MV-4-11 (cell line): Measurements from ENCODE around the gene RPS2.

Experiments
- DNase-seq: peaks from one replicate; lab custom pipeline; 2025; lab: John Stamatoyannopoulos, UW

Gene RPS2

DNA sequence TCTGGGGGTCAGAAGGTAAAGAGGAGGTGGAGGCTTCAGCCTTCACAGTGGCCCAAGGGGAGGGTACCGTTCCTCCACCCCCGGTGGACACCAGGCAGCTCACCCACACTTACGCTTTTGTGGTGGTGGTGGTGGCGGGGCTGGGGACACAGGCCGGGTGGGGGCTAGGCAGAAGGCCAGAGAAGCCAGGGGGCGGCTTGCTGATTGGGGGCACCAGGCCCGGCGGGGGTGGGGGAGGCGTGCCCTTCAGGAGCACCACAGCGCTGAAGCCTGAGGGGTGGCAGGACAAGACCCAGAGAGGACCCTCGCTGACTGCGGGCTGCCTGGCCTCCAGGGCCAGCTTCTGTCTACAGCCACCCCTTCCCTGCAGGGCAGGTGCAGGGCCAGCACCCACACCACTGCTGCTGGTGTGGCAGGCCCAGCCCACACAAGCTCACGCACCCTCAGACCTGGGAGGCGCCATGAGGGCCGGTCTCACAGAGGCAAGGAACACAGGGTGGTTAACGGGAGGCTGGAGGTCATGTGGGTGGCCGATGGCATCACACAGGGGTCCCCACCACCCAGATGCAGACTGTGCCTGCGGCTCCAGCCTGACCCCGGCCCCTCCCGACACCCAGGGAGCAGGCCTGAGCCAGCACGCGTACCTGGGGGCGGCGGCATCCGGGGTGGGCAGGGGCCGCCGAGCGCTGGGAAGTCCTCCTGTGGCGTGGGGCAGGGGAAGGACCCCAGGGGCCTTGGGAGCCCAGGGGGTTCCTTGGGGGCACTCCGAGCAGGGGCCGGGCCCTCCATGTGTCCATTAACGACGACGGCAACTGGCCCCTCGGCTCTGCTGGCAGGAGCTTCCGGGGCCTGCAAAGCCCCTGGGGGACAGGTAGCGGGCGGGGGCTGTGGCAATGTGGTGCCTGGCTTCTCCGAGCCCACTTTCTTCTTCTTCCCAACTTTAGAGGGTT is 34.5 kb upstream of the RPS2 start:
- no peak for DNase-seq

DNA sequence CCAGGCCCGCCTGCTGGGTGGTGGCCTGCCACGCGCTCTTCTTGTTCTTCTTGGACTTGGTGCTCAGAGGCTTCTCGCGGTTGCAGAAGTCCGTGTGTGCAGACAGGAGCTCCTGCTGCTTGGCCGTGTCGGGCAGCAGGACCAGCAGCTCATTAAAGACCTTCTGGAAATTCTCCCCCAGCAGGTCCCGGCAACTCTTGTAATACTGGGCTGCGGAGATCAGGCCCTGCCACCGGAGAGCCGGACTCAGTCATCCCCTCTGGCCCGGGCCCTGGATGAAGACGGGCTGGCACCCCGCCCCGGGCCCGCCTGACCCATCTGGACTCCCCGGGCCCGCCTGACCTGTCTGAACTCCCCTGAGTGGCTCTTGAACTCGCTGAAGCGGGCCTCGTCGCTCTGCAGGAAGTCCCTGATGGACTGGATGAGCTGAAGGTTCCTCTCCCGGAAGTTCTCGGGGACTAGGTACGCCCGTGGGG is 33.8 kb upstream of the RPS2 start:
- no peak for DNase-seq

DNA sequence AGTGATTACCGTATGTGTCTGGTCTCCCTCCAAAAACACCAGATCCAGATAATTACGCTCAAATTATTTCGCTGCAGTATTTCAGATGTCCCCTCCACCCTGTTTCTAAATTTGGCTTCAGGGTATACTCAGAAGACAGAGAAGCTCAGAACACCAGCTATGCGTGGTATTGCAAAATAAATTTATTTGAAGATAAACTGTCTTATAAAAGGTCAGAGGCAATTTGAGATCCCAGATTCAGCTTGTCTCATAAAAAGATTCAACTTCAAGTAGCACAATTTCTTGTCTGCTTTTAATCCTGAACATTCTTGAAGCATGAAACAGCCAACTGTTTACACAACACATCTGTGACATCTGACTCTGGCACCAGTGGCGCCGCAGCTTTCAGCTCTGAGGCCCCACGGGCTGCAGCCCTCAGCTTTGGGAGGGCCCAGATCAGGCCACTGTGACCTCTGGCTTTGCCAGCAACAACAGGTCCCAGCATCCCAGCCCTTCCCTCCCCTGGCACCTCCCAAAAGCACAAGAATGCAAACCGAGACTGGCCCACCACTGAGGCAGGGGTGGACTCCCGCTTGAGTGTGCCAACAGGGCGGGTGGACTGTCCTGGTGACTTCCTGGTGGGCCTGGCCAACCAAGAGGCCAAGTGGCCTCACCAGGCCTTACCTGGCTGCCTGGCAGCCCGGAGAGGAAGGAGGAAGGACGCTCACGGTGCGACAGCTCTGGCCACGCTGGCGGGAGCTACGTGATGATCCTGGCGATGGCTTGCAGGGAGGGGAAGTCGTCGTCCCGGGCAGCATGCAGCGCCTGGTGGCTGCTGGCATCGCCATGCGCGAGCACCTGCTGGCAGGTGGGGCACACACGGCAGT is 33.1 kb upstream of the RPS2 start:
- DNase-seq = no peak

GRCh38 chr16:1993731-1994131 is 29.1 kb upstream of the RPS2 start:
- DNase-seq = no peak

- no peak for DNase-seq
Observed at GRCh38 chr16:1992704-1993317, 28.2 kb upstream of the RPS2 start.

DNA sequence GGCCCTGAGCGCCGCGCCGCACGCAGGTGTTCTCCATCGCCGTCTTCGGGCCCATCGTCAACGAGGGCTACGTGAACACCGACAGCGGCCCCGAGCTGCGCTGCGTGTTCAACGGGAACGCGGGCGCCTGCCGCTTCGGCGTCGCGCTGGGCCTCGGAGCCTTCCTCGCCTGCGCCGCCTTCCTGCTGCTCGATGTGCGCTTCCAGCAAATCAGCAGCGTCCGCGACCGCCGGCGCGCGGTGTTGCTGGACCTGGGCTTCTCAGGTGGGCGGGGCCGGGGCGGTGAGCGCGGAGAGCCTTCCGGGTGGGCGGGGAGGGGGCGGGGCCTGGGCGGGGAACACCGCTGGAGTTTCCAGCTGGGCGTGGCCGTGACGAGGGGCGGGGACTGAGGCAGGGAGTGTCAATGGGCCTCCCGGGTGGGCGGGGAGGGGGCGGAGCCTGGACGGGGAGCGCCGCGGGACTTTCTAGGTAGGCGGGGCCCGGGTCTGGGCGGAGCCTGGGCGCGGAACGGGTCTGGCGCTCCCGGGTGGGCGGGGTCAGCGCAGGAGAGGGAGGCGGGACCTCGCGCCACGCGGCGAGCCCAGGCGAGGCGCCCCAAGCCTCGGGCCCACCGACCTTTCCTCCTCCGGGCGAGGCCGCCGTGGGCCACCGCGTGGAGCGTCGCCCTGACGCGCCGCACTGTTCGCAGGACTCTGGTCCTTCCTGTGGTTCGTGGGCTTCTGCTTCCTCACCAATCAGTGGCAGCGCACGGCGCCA is 27.5 kb upstream of the RPS2 start:
- peak; percentile 82 for DNase-seq

GRCh38 chr16:1991588-1991947 is 26.9 kb upstream of the RPS2 start:
- DNase-seq = no peak

GRCh38 chr16:1991135-1991551 is 26.5 kb upstream of the RPS2 start:
- DNase-seq = no peak

GRCh38 chr16:1990351-1991134 is 25.9 kb upstream of the RPS2 start:
- no peak for DNase-seq

DNA sequence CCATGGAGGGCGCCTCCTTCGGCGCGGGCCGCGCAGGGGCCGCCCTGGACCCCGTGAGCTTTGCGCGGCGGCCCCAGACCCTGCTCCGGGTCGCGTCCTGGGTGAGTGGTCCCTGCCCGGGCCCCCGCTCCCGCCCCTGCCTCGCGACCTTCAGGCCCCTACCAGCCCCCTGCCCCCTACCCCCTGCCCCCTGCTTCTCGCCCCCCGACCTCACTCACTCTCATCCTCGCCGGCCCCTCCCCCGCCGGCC is 25.4 kb upstream of the RPS2 start:
- DNase-seq = no peak

- DNase-seq = no peak
Observed at GRCh38 chr16:1989209-1990100, 24.8 kb upstream of the RPS2 start, which contains the start of gene SYNGR3. TSS of gene SYNGR3 (plus strand) at chr16:1989970. CDS start at chr16:1990103, 133 bp downstream.

DNA sequence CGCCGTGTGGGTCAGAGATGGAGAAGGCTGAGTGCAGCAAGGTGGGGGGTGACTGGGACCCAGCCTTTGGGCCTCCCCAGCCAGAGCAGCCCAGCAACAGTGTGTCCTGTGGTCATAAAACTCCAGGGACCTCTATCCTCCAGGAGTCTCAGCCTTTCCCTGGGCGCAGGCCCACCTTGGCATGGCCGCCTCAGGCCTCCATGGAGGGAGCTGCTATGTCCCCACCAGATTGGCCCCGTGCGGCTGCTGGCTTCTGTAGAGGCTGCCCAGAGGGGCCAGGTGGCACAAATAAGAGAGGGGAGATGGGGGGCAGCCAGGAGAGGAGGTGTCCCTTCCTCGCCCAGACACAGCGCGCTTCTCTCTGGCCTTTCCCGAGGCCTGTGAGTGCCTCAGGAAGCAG is 22.6 kb upstream of the RPS2 start:
- no peak for DNase-seq

GRCh38 chr16:1985466-1986150 is 21.0 kb upstream of the RPS2 start:
- no peak for DNase-seq

DNA sequence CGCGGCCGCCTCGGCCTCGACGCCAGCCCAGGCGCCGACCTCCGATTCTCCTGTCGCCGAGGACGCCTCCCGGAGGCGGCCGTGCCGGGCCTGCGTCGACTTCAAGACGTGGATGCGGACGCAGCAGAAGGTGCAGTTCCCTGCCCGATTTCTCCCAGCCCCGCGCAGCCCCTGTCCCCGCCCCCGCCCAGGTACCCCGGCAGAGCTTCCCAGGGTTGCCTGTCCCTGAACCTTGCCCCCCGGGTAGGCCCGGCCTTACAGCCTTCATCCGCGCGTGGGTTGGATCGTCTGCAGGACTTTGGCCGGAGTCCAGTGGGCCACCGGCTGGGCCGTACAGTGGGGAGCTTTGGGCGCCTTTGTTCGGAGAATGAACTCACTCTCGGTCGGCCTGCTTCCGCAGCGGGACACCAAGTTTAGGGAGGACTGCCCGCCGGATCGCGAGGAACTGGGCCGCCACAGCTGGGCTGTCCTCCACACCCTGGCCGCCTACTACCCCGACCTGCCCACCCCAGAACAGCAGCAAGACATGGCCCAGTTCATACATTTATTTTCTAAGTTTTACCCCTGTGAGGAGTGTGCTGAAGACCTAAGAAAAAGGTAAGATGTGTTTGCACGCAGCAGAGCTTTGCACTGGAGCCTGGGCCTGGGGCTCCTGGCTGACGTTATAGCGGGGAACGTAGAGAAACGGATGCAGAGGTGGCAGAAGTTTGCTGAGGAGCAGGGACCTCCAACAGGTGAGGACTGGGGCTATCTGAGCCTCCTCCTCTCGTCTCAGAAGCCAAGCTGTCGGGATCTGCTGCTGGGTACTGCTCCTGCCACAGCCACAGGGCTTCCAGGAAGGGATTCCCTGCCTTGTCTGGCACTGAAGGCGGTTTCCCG is 20.0 kb upstream of the RPS2 start:
- DNase-seq = no peak

DNA sequence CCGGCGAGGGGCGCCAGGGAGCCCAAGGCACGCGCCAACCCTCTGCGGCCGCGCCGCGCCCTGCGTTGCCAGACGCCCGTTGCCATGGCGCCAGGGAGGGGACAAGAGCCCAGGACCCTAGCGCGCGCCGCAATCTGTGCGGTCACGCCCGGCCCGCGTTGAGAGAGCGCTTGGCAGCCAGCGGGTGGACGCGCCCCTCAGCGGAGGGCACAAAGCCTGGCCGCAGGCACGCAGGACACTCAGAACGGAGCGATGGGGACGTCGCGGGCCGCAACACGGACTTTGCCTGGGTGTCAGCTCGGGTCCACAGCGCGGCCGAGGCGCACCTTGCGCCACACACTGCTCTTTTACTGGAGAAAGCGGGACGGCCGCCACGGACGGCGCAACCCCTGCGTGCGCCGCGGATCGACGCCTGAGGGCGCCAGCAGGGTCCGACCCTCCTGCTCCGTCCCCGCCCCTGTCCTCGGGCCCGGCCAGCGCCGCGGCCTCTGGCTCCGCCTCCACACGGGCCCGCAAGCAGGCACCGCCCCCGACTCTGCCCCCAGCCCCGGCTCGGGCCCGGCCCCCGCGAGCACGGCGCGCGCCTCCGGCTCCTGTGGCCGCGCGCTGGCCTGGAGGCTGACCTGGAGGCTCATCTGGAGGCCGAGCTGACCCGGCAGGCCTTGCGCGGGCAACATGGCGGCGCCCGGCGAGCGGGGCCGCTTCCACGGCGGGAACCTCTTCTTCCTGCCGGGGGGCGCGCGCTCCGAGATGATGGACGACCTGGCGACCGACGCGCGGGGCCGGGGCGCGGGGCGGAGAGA is 19.1 kb upstream of the RPS2 start, which contains the start of gene GFER:
Gene GFER, plus strand, starts transcription at position 650 of the 803 bp plus-strand sequence. Its CDS starts 26 bp downstream, at position 676.
- peak; percentile 73 for DNase-seq

- no peak for DNase-seq
Observed at GRCh38 chr16:1982991-1983543, 18.4 kb upstream of the RPS2 start.

DNA sequence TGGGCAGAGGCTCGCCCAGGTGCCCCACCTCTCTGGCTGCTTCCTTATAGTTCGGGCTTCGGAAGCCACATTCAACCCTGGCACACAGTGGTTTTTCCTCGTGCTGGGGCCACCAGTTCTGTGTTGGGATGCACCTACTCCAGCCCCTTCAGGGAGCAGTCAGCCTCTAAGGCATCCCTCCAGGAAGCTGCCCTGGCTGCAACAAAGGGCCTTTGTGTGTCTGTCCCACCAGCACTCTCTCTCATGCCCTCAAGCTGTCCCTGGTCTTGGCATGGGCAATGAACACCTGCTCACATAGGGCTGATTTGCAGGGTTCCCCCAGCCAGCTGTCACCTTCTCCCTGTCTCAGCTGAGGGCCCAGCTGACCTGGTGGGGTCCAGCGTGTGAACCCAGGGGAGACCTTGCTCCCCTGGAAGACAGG is 17.4 kb upstream of the RPS2 start:
- DNase-seq = no peak
